ENCODE results near the gene CCDC88B.

The CCDC88B gene

GRCh38 chr11:64379817-64380709 lies 40.1 kb downstream of the CCDC88B start:
- no peak overlapping the region for H3K27ac ChIP-seq (ENCODE audit: low read depth, low read length)
- DNase-seq = no peak
- no peak overlapping the region for H3K9ac ChIP-seq (ENCODE audit: low read length)
- no peak overlapping the region for H3K4me2 ChIP-seq (ENCODE audit: low read length)
- H4K5ac ChIP-seq (ENCODE audit: low read length) = no peak overlapping the region
- peak overlapping the region; percentile 34 for H3K56ac ChIP-seq (ENCODE audit: low read length)
- H2BK120ac ChIP-seq (ENCODE audit: low read depth, low read length) = no peak overlapping the region
- H4K8ac ChIP-seq (ENCODE audit: low read depth, low read length) = no peak overlapping the region
- H3K79me2 ChIP-seq (ENCODE audit: control insufficient read depth, insufficient read depth, low read length) = no peaks in the 10 kb centered on the region
- no peaks in the 10 kb centered on the region for H3K27me3 ChIP-seq (ENCODE audit: insufficient read depth, low read length, poor library complexity)
- H3K23ac ChIP-seq (ENCODE audit: low read length) = no peak overlapping the region
- no peaks in the 10 kb centered on the region for H3K79me1 ChIP-seq (ENCODE audit: low read length)
- peaks cover 6% of the 10 kb centered on the region for H3K4me1 ChIP-seq (ENCODE audit: control insufficient read depth, low read depth, low read length)
- H3K36me3 ChIP-seq (ENCODE audit: control insufficient read depth, insufficient read depth, low read length) = no peaks in the 10 kb centered on the region
- H3K4ac ChIP-seq (ENCODE audit: low read depth, low read length) = no peak overlapping the region
- no peak overlapping the region for H3K18ac ChIP-seq (ENCODE audit: low read length)
- no peak overlapping the region for H2AK5ac ChIP-seq (ENCODE audit: low read length)
- 100% methylated on average over 11 of the region's 35 CpGs for WGBS (ENCODE audit: extremely low coverage, insufficient coverage, low lambda C conversion rate)
- H2BK5ac ChIP-seq (ENCODE audit: low read length) = no peak overlapping the region
- no peak overlapping the region for H3K4me3 ChIP-seq (ENCODE audit: low read length)
- no peak overlapping the region for H2BK15ac ChIP-seq (replicated peaks; ENCODE audit: low read depth)

- H3K79me1 ChIP-seq (ENCODE audit: low read length) = no peaks in the 10 kb centered on the region
- H4K8ac ChIP-seq (ENCODE audit: low read depth, low read length) = no peak overlapping the region
- no peak overlapping the region for H2BK5ac ChIP-seq (ENCODE audit: low read length)
- peaks cover 6% of the 10 kb centered on the region for H3K4me1 ChIP-seq (ENCODE audit: control insufficient read depth, low read depth, low read length)
- no peaks in the 10 kb centered on the region for H3K36me3 ChIP-seq (ENCODE audit: control insufficient read depth, insufficient read depth, low read length)
- no peak overlapping the region for H2BK120ac ChIP-seq (ENCODE audit: low read depth, low read length)
- H3K4ac ChIP-seq (ENCODE audit: low read depth, low read length) = no peak overlapping the region
- H3K27me3 ChIP-seq (ENCODE audit: insufficient read depth, low read length, poor library complexity) = no peaks in the 10 kb centered on the region
- H3K23ac ChIP-seq (ENCODE audit: low read length) = no peak overlapping the region
- no peak overlapping the region for H3K18ac ChIP-seq (ENCODE audit: low read length)
- H3K79me2 ChIP-seq (ENCODE audit: control insufficient read depth, insufficient read depth, low read length) = no peaks in the 10 kb centered on the region
- H2AK5ac ChIP-seq (ENCODE audit: low read length) = no peak overlapping the region
- H4K5ac ChIP-seq (ENCODE audit: low read length) = no peak overlapping the region
- H3K9ac ChIP-seq (ENCODE audit: low read length) = no peak overlapping the region
- no CpG with 5 or more reads among the region's 6 CpGs for WGBS (ENCODE audit: extremely low coverage, insufficient coverage, low lambda C conversion rate)
- H3K4me3 ChIP-seq (ENCODE audit: low read length) = no peak overlapping the region
- no peak for DNase-seq
- no peak overlapping the region for H2BK15ac ChIP-seq (replicated peaks; ENCODE audit: low read depth)
- H3K27ac ChIP-seq (ENCODE audit: low read depth, low read length) = no peak overlapping the region
- H3K4me2 ChIP-seq (ENCODE audit: low read length) = no peak overlapping the region
- no peak overlapping the region for H3K56ac ChIP-seq (ENCODE audit: low read length)
Observed at GRCh38 chr11:64381350-64381749, 41.3 kb downstream of the CCDC88B start.

GRCh38 chr11:64382047-64382446 lies 42.0 kb downstream of the CCDC88B start:
- no peaks in the 10 kb centered on the region for H3K79me2 ChIP-seq (ENCODE audit: control insufficient read depth, insufficient read depth, low read length)
- no peak overlapping the region for H3K4ac ChIP-seq (ENCODE audit: low read depth, low read length)
- no CpG with 5 or more reads among the region's 6 CpGs for WGBS (ENCODE audit: extremely low coverage, insufficient coverage, low lambda C conversion rate)
- peaks cover 6% of the 10 kb centered on the region for H3K4me1 ChIP-seq (ENCODE audit: control insufficient read depth, low read depth, low read length)
- H3K23ac ChIP-seq (ENCODE audit: low read length) = no peak overlapping the region
- no peak for DNase-seq
- no peak overlapping the region for H4K8ac ChIP-seq (ENCODE audit: low read depth, low read length)
- H2AK5ac ChIP-seq (ENCODE audit: low read length) = no peak overlapping the region
- H2BK15ac ChIP-seq (replicated peaks; ENCODE audit: low read depth) = no peak overlapping the region
- no peaks in the 10 kb centered on the region for H3K79me1 ChIP-seq (ENCODE audit: low read length)
- no peak overlapping the region for H3K18ac ChIP-seq (ENCODE audit: low read length)
- H3K4me2 ChIP-seq (ENCODE audit: low read length) = no peak overlapping the region
- H3K56ac ChIP-seq (ENCODE audit: low read length) = no peak overlapping the region
- H2BK120ac ChIP-seq (ENCODE audit: low read depth, low read length) = no peak overlapping the region
- no peak overlapping the region for H4K5ac ChIP-seq (ENCODE audit: low read length)
- no peak overlapping the region for H2BK5ac ChIP-seq (ENCODE audit: low read length)
- no peaks in the 10 kb centered on the region for H3K27me3 ChIP-seq (ENCODE audit: insufficient read depth, low read length, poor library complexity)
- no peak overlapping the region for H3K9ac ChIP-seq (ENCODE audit: low read length)
- H3K4me3 ChIP-seq (ENCODE audit: low read length) = no peak overlapping the region
- H3K36me3 ChIP-seq (ENCODE audit: control insufficient read depth, insufficient read depth, low read length) = no peaks in the 10 kb centered on the region
- H3K27ac ChIP-seq (ENCODE audit: low read depth, low read length) = no peak overlapping the region

GRCh38 chr11:64382586-64382985 lies 42.6 kb downstream of the CCDC88B start:
- DNase-seq = peak; percentile 59
- Histone ChIP-seq H3K9ac (ENCODE audit: low read length) (no peak overlapping the region), H4K5ac (ENCODE audit: low read length) (no peak overlapping the region), H3K18ac (ENCODE audit: low read length) (no peak overlapping the region), H2AK5ac (ENCODE audit: low read length) (no peak overlapping the region), H2BK15ac (replicated peaks; ENCODE audit: low read depth) (no peak overlapping the region), H3K23ac (ENCODE audit: low read length) (no peak overlapping the region), H3K4ac (ENCODE audit: low read depth, low read length) (no peak overlapping the region), H2BK120ac (ENCODE audit: low read depth, low read length) (no peak overlapping the region), H3K4me2 (ENCODE audit: low read length) (no peak overlapping the region), H3K27ac (ENCODE audit: low read depth, low read length) (no peak overlapping the region), H3K79me1 (ENCODE audit: low read length) (no peaks in the 10 kb centered on the region), H3K27me3 (ENCODE audit: insufficient read depth, low read length, poor library complexity) (no peaks in the 10 kb centered on the region), H3K79me2 (ENCODE audit: control insufficient read depth, insufficient read depth, low read length) (no peaks in the 10 kb centered on the region), H2BK5ac (ENCODE audit: low read length) (no peak overlapping the region), H3K56ac (ENCODE audit: low read length) (peak overlapping the region; percentile 67), H3K36me3 (ENCODE audit: control insufficient read depth, insufficient read depth, low read length) (no peaks in the 10 kb centered on the region), H4K8ac (ENCODE audit: low read depth, low read length) (no peak overlapping the region), H3K4me1 (ENCODE audit: control insufficient read depth, low read depth, low read length) (peaks cover 6% of the 10 kb centered on the region), H3K4me3 (ENCODE audit: low read length) (no peak overlapping the region)
- WGBS (ENCODE audit: extremely low coverage, insufficient coverage, low lambda C conversion rate) = no CpG with 5 or more reads among the region's 8 CpGs

GRCh38 chr11:64383580-64383979 lies 43.6 kb downstream of the CCDC88B start:
- no peak overlapping the region for H3K4me3 ChIP-seq (ENCODE audit: low read length)
- H2AK5ac ChIP-seq (ENCODE audit: low read length) = no peak overlapping the region
- H3K27ac ChIP-seq (ENCODE audit: low read depth, low read length) = no peak overlapping the region
- no CpG with 5 or more reads among the region's 2 CpGs for WGBS (ENCODE audit: extremely low coverage, insufficient coverage, low lambda C conversion rate)
- H3K4me1 ChIP-seq (ENCODE audit: control insufficient read depth, low read depth, low read length) = peaks cover 6% of the 10 kb centered on the region
- H2BK15ac ChIP-seq (replicated peaks; ENCODE audit: low read depth) = no peak overlapping the region
- H2BK120ac ChIP-seq (ENCODE audit: low read depth, low read length) = no peak overlapping the region
- H3K56ac ChIP-seq (ENCODE audit: low read length) = no peak overlapping the region
- H4K8ac ChIP-seq (ENCODE audit: low read depth, low read length) = no peak overlapping the region
- H3K9ac ChIP-seq (ENCODE audit: low read length) = no peak overlapping the region
- H3K79me2 ChIP-seq (ENCODE audit: control insufficient read depth, insufficient read depth, low read length) = no peaks in the 10 kb centered on the region
- no peak overlapping the region for H3K18ac ChIP-seq (ENCODE audit: low read length)
- DNase-seq = no peak
- H4K5ac ChIP-seq (ENCODE audit: low read length) = no peak overlapping the region
- H3K4ac ChIP-seq (ENCODE audit: low read depth, low read length) = no peak overlapping the region
- no peaks in the 10 kb centered on the region for H3K27me3 ChIP-seq (ENCODE audit: insufficient read depth, low read length, poor library complexity)
- no peak overlapping the region for H2BK5ac ChIP-seq (ENCODE audit: low read length)
- H3K23ac ChIP-seq (ENCODE audit: low read length) = no peak overlapping the region
- no peaks in the 10 kb centered on the region for H3K36me3 ChIP-seq (ENCODE audit: control insufficient read depth, insufficient read depth, low read length)
- H3K4me2 ChIP-seq (ENCODE audit: low read length) = no peak overlapping the region
- H3K79me1 ChIP-seq (ENCODE audit: low read length) = no peaks in the 10 kb centered on the region

All from mesendoderm (in vitro differentiated cells).